ENCODE measurements around the gene SETBP1. TPM values are rescaled to one million over a fixed set of nuclear protein-coding genes. Genes with fewer than 3 reads are reported as not detected.

SETBP1 gene
- total and polyA plus RNA-seq, 3 donors from 2014 or later, result 6.2 to 34.7 (median 33.1) TPM

GRCh38 chr18:45004546-45005080 lies 323.9 kb downstream of the SETBP1 start:
- intact Hi-C loops (cut with DNase I; ENCODE audit: low total_unique reads), result no loop called here
- TF ChIP-seq POLR2A (IDR thresholded peaks at IDR 0.05), result no peak
- TF ChIP-seq CTCF (IDR thresholded peaks at IDR 0.05), result no peak
- Histone ChIP-seq H3K4me1 (no peaks in the 10 kb centered on the region), H3K4me3 (no peak overlapping the region), H3K9me3 (no peaks in the 10 kb centered on the region), H3K36me3 (ENCODE audit: low read depth, missing control alignments) (no peaks in the 10 kb centered on the region), H3K27me3 (no peaks in the 10 kb centered on the region), H3K27ac (no peak overlapping the region)
- 85 to 92% methylated on average over 3 of the region's 3 CpGs for WGBS, 2 donors
- DNase-seq, result no peak

DNA sequence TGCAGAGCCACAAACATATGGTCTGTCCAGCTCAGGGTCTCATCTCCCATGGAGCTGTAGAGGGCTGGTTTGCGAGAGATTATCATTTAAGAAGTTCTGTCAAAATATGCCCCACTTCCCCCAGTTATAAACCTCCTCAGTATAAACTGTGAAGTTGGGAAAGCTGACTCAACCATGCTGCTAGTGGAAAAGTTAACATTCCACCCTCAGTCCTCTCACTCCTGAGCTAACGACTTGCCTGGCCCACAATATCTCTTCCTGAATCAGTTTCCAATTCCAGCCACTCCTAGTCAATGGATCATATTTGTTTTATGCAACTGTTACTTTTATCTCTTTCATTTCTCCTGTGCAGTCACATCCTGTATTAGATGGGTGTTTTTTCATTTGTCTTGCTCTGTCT lies 326.2 kb downstream of the SETBP1 start:
- Histone ChIP-seq H3K36me3 (ENCODE audit: low read depth, missing control alignments) (no peaks in the 10 kb centered on the region), H3K27ac (no peak overlapping the region), H3K9me3 (no peaks in the 10 kb centered on the region), H3K27me3 (no peaks in the 10 kb centered on the region), H3K4me1 (no peaks in the 10 kb centered on the region), H3K4me3 (no peak overlapping the region)
- TF ChIP-seq CTCF (IDR thresholded peaks at IDR 0.05), result no peak
- no peak for TF ChIP-seq POLR2A (IDR thresholded peaks at IDR 0.05)
- 73 to 92% methylated on average over 2 of the region's 2 CpGs for WGBS, 2 donors
- DNase-seq, result no peak
- intact Hi-C loops (cut with DNase I; ENCODE audit: low total_unique reads), result no loop called here

DNA sequence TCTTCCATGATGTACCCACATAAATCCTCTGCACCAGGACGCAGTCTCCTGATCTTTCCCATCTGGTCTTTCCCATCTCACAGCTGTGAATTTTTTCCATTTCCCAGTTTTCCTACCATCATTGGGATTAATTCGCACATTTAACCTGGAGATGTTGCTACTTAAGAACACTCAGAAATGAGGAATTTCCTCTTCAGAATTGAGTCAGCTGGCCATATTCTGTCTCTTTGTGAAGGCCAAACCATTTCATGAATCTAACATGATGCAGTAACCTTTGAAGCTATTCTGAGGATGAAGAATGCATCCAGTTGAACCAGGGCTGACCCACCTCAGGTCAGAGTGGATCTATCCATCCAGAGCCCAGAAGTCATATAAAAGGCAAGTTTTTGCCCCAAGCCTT lies 326.8 kb downstream of the SETBP1 start:
- no peak for DNase-seq
- no peaks in the 10 kb centered on the region for H3K36me3 ChIP-seq (ENCODE audit: low read depth, missing control alignments)
- H3K27ac ChIP-seq, result no peak overlapping the region
- H3K4me3 ChIP-seq, result no peak overlapping the region
- no peaks in the 10 kb centered on the region for H3K9me3 ChIP-seq
- H3K4me1 ChIP-seq, result no peaks in the 10 kb centered on the region
- TF ChIP-seq POLR2A (IDR thresholded peaks at IDR 0.05) (no peak), CTCF (IDR thresholded peaks at IDR 0.05) (no peak)
- 91 to 92% methylated on average over 2 of the region's 2 CpGs for WGBS, 2 donors
- intact Hi-C loops (cut with DNase I; ENCODE audit: low total_unique reads), result no loop called here
- H3K27me3 ChIP-seq, result no peaks in the 10 kb centered on the region

DNA sequence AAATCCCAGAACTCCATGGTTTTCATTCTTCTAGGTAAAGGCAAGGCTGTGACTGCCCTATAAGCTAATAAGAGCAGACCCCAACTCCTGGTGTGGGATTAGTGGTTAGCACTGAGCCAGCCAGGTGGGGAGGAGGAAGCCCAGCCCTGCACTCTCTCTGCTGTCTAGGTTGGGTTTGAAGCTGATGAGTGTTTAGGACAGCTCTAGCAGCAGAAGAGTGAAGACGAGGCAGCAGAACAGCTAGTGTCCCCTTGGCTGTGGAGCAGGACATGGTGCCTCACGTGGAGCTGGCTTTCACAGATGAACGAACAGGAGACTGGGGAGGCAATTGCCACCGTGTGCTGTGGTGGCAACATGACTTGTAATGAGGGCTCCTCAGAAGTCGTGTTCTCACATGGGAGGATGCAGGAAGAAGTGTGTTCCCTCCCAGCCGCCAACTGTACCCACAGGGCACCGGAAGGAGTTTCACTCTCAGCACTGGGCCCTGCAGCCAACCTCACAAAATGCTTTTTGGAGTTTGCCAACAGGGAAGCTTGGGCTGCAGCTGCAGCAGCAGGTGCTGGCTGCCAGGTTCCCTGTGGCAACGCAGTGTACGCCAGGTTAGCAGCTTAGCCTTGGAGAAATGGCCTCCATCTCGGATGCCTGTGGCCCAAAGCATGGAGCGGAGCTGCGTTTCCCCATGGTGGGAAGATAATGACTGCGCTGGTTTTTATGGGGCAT lies 328.2 kb downstream of the SETBP1 start:
- Histone ChIP-seq H3K9me3 (no peaks in the 10 kb centered on the region), H3K4me3 (no peak overlapping the region), H3K36me3 (ENCODE audit: low read depth, missing control alignments) (no peaks in the 10 kb centered on the region), H3K27me3 (no peaks in the 10 kb centered on the region), H3K4me1 (peaks cover under 1% of the 10 kb centered on the region), H3K27ac (no peak overlapping the region)
- intact Hi-C loops (cut with DNase I; ENCODE audit: low total_unique reads), result no loop called here
- no peak for TF ChIP-seq CTCF (IDR thresholded peaks at IDR 0.05)
- TF ChIP-seq POLR2A (IDR thresholded peaks at IDR 0.05), result no peak
- WGBS, 2 donors, result 95 to 96% methylated on average over 13 of the region's 13 CpGs
- DNase-seq, result no peak

DNA sequence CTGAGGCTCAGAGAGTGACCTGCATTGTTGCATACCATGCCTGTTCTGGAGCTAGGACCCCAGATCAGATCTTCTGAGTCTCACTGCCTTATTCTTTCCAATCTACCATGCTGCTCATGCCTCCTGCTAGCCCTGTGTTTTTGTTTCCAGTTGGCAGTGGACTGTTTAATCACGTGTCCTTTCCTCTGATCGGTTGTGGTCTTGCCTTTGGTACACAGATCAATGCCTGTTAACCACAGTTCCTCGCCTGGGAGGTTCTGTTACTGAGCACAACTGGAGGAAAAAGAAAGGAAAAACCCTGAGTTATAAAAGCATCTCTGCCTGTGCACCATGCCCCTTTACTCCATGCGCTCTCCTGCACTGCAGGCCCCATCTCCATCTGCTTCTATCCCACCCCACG lies 329.1 kb downstream of the SETBP1 start:
- Histone ChIP-seq H3K27ac (no peak overlapping the region), H3K36me3 (ENCODE audit: low read depth, missing control alignments) (no peaks in the 10 kb centered on the region), H3K4me3 (no peak overlapping the region), H3K27me3 (no peaks in the 10 kb centered on the region), H3K4me1 (peaks cover 7% of the 10 kb centered on the region), H3K9me3 (no peaks in the 10 kb centered on the region)
- no peak for DNase-seq
- TF ChIP-seq CTCF (IDR thresholded peaks at IDR 0.05) (no peak), POLR2A (IDR thresholded peaks at IDR 0.05) (no peak)
- WGBS, 2 donors, result 80 to 95% methylated on average over 5 of the region's 5 CpGs
- intact Hi-C loops (cut with DNase I; ENCODE audit: low total_unique reads), result no loop called here
